SU-DHL-6 (cell line): ENCODE measurements around the gene HIBADH.

Experiments used
- EZH2phosphoT487 ChIP-seq: fragments of 200-600 bp; sonication (generic), shearing (Covaris generic); conservative IDR thresholded peaks from 2 replicates; pipeline ENCODE4 v1.6.1; 2018; ENCODE audit warnings: mild to moderate bottlenecking, antibody characterized with exemption, low read length, moderate library complexity, mixed read lengths
- TF ChIP-seq, protein P1 (sequence below): fragments of 200-600 bp; sonication (generic); IDR thresholded peaks from one replicate; pipeline ENCODE4 v1.5.1; 2017; ENCODE audit warnings: antibody characterized with exemption, mild to moderate bottlenecking, low read length, moderate library complexity; ENCODE audit not compliant: insufficient read depth, poor library complexity, severe bottlenecking

DNA sequence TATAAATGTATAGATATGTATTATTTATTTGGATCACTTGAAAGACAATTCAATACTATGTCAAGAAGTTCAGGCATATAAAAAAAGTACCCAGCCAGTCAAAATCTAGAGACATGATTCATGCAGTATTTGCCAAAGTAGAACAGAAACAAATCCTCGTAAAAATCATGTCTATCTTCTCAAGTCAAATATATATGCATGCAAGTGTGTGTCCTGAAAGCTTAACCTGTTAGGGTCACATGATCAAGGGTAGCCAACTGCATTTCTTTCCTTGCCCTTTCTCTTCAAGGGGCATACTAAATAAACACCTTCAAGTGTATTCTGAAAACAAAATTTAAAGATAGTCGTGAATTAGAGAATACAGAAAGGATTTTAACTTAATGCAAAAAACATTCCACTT is 107.0 kb downstream of the HIBADH start:
- TF ChIP-seq, protein P1, sequence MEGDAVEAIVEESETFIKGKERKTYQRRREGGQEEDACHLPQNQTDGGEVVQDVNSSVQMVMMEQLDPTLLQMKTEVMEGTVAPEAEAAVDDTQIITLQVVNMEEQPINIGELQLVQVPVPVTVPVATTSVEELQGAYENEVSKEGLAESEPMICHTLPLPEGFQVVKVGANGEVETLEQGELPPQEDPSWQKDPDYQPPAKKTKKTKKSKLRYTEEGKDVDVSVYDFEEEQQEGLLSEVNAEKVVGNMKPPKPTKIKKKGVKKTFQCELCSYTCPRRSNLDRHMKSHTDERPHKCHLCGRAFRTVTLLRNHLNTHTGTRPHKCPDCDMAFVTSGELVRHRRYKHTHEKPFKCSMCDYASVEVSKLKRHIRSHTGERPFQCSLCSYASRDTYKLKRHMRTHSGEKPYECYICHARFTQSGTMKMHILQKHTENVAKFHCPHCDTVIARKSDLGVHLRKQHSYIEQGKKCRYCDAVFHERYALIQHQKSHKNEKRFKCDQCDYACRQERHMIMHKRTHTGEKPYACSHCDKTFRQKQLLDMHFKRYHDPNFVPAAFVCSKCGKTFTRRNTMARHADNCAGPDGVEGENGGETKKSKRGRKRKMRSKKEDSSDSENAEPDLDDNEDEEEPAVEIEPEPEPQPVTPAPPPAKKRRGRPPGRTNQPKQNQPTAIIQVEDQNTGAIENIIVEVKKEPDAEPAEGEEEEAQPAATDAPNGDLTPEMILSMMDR: no peak
- no peak for TF ChIP-seq EZH2phosphoT487
